Tibial artery (tissue), 4 donors: ENCODE results near the gene DHRS12.

Source experiments
- DNase-seq, 2 donors: peaks; one replicate each; pipeline ENCODE4 v3.0.0-alpha.2; 2019
- H3K27ac ChIP-seq, 2 donors: fragments of 200-600 bp; sonication (generic) in 1 of 2; 1 replicate in 1 of 2; 2 replicates in 1 of 2; pipeline ENCODE4 v1.5.1; 2018 to 2019; ENCODE audit warnings: mild to moderate bottlenecking in 1 of 2
- H3K27me3 ChIP-seq, 2 donors: fragments of 200-600 bp; sonication (generic) in 1 of 2; one replicate each; pipeline versions ENCODE4 v1.5.1 to v1.6.0; 2016 to 2019
- H3K36me3 ChIP-seq, 3 donors: fragments of 200-600 bp; sonication (generic) in 2 of 3; one replicate each; pipeline ENCODE4 v1.5.1; 2016 to 2019; ENCODE audit warnings: mild to moderate bottlenecking in 2 of 3
- H3K4me1 ChIP-seq, 4 donors: fragments of 200-600 bp; sonication (generic) in 2 of 4; 1 replicate in 3 of 4; 2 replicates in 1 of 4; pipeline ENCODE4 v1.5.1; 2016 to 2019
- H3K4me3 ChIP-seq, 2 donors: fragments of 200-600 bp; sonication (generic) in 1 of 2; 1 replicate in 1 of 2; 2 replicates in 1 of 2; pipeline ENCODE4 v1.5.1; 2018 to 2019; ENCODE audit warnings: mild to moderate bottlenecking in 2 of 2
- H3K9me3 ChIP-seq, 3 donors: fragments of 200-600 bp; sonication (generic) in 1 of 3; one replicate each; pipeline ENCODE4 v1.5.1; 2016 to 2019
- CTCF ChIP-seq, 2 experiments: fragments of 200-600 bp in 1 of 2; fragments of 450-650 bp in 1 of 2; IDR thresholded peaks; one replicate each; pipeline ENCODE4 v1.5.1; 2017 to 2019; ENCODE audit warnings: antibody characterized with exemption in 2 of 2, mild to moderate bottlenecking in 1 of 2, moderate library complexity in 1 of 2
- intact Hi-C: fragments of 100-400 bp; cut with DNase I; formaldehyde crosslinking; loops from one replicate; pipeline ENCODE4 v1.15.0; 2023; ENCODE audit warnings: low total_unique reads

DHRS12 gene

GRCh38 chr13:51803422-51804294 lies at the start of gene DHRS12:
Gene DHRS12, minus strand, starts transcription at chr13:51804163. Its CDS starts 4,504 bp downstream, at chr13:51799659.
- H3K9me3 ChIP-seq, result no peaks in the 10 kb centered on the region
- peak; percentile 93 to 96 for DNase-seq
- peak within 1 kb of the TSS; percentile 73 to 74 for H3K4me3 ChIP-seq
- peak within 1 kb of the TSS; percentile 95 to 99 for H3K27ac ChIP-seq
- intact Hi-C loops, result loop anchor here (2.0 to 10.0 kb wide), 6 partner anchors 211 to 851 kb away; partner anchors contain the start of genes ALG11, ATP7B, CKAP2 and FAM124A
- no peaks in the 10 kb centered on the region for H3K27me3 ChIP-seq
- no peak for TF ChIP-seq CTCF (IDR thresholded peaks at IDR 0.05)
- no peaks in the 10 kb centered on the region for H3K36me3 ChIP-seq
- H3K4me1 ChIP-seq, result peaks cover 0 to 61% (median 50%) of the 10 kb centered on the region in 4 donors

GRCh38 chr13:51849145-51850101 lies 45.5 kb upstream of the DHRS12 start:
- H3K4me1 ChIP-seq, result peaks cover 0 to 20% (median 3%) of the 10 kb centered on the region in 4 donors
- peak in 1 of 2 experiments; percentile 5 for TF ChIP-seq CTCF (IDR thresholded peaks at IDR 0.05)
- H3K27ac ChIP-seq, result peak overlapping the region in 1 of 2 donors; percentile 5
- H3K36me3 ChIP-seq, result no peaks in the 10 kb centered on the region
- no peaks in the 10 kb centered on the region for H3K27me3 ChIP-seq
- intact Hi-C loops, result no loop called here
- no peak overlapping the region for H3K4me3 ChIP-seq
- no peak for DNase-seq
- no peaks in the 10 kb centered on the region for H3K9me3 ChIP-seq

GRCh38 chr13:51848674-51849073 lies 44.7 kb upstream of the DHRS12 start:
- peak overlapping the region in 1 of 2 donors; percentile 5 for H3K27ac ChIP-seq
- no peaks in the 10 kb centered on the region for H3K9me3 ChIP-seq
- intact Hi-C loops, result no loop called here
- no peaks in the 10 kb centered on the region for H3K27me3 ChIP-seq
- TF ChIP-seq CTCF (IDR thresholded peaks at IDR 0.05), result no peak
- peaks cover 0 to 20% (median 3%) of the 10 kb centered on the region in 4 donors for H3K4me1 ChIP-seq
- DNase-seq, result no peak
- no peak overlapping the region for H3K4me3 ChIP-seq
- no peaks in the 10 kb centered on the region for H3K36me3 ChIP-seq

GRCh38 chr13:51846756-51847155 lies 42.8 kb upstream of the DHRS12 start:
- Histone ChIP-seq H3K4me1 (peaks cover 0 to 20% (median 3%) of the 10 kb centered on the region in 4 donors), H3K36me3 (no peaks in the 10 kb centered on the region), H3K27me3 (no peaks in the 10 kb centered on the region), H3K9me3 (no peaks in the 10 kb centered on the region), H3K4me3 (no peak overlapping the region), H3K27ac (no peak overlapping the region)
- no peak for DNase-seq
- intact Hi-C loops, result no loop called here
- no peak for TF ChIP-seq CTCF (IDR thresholded peaks at IDR 0.05)

- Histone ChIP-seq H3K27me3 (no peaks in the 10 kb centered on the region), H3K4me3 (no peak overlapping the region), H3K9me3 (no peaks in the 10 kb centered on the region), H3K27ac (no peak overlapping the region), H3K4me1 (peaks cover 0 to 20% (median 3%) of the 10 kb centered on the region in 4 donors), H3K36me3 (no peaks in the 10 kb centered on the region)
- intact Hi-C loops, result no loop called here
- no peak for TF ChIP-seq CTCF (IDR thresholded peaks at IDR 0.05)
- no peak for DNase-seq
Observed at GRCh38 chr13:51845574-51846318, 41.8 kb upstream of the DHRS12 start.
